SJSA1 (cell line): ENCODE data around the gene ANAPC10. TPM values are rescaled to one million over a fixed set of nuclear protein-coding genes. Genes with fewer than 3 reads are reported as not detected.
"Not testable (repeated sequence)": the region's sequence is repeated elsewhere in the genome, so short reads cannot be mapped to it uniquely, and the experiment has no call there.

ENCODE experiments used
- DNase-seq, 2 experiments: peaks; one replicate each; pipeline ENCODE4 v3.0.0-alpha.2; 2015 to 2020; ENCODE audit warnings: low spot score in 2 of 2, low read depth in 1 of 2
- H3K27ac ChIP-seq: fragments of 250-450 bp; sonication (Bioruptor Pico); 2 replicates; pipeline ENCODE4 v1.5.1; 2020; ENCODE audit warnings: mild to moderate bottlenecking, moderate library complexity
- H3K27me3 ChIP-seq: fragments of 250-450 bp; sonication (Bioruptor Pico); replicated peaks from 2 replicates; pipeline ENCODE4 v1.5.1; 2020; ENCODE audit warnings: mild to moderate bottlenecking, moderate library complexity
- H3K36me3 ChIP-seq: fragments of 250-450 bp; sonication (Bioruptor Pico); 2 replicates; pipeline ENCODE4 v1.5.1; 2020; ENCODE audit warnings: mild to moderate bottlenecking
- H3K4me1 ChIP-seq: fragments of 250-450 bp; sonication (Bioruptor Pico); replicated peaks from 2 replicates; pipeline ENCODE4 v1.6.1; 2021; ENCODE audit warnings: mild to moderate bottlenecking
- H3K4me3 ChIP-seq: fragments of 250-450 bp; sonication (Bioruptor Pico); 2 replicates; pipeline ENCODE4 v1.5.1; 2020; ENCODE audit warnings: mild to moderate bottlenecking
- H3K9me3 ChIP-seq: fragments of 250-450 bp; sonication (Bioruptor Pico); replicated peaks from 2 replicates; pipeline ENCODE4 v1.5.1; 2020; ENCODE audit warnings: mild to moderate bottlenecking
- total RNA-seq: library from RNA; depleted of rRNA; stranded (reverse); fragments of >200 nt; shearing (Covaris generic); gene quantifications from 2 replicates; pipeline ENCODE4 v1.2.3, GENCODE V29; 2014; rRNA removed

Gene ANAPC10
- 28.5 and 57.1 TPM in 2 replicates for total RNA-seq

- peaks cover 48% of the 10 kb centered on the region for H3K36me3 ChIP-seq
- H3K4me1 ChIP-seq: peaks cover 6% of the 10 kb centered on the region
- H3K9me3 ChIP-seq: no peaks in the 10 kb centered on the region
- H3K27ac ChIP-seq: peak within 1 kb of the TSS; percentile 93
- H3K4me3 ChIP-seq: peak within 1 kb of the TSS; percentile 75
- no peaks in the 10 kb centered on the region for H3K27me3 ChIP-seq
- DNase-seq: peak; percentile 94 to 98
These were observed at the start of gene ANAPC10, which contains the start of gene ABCE1 for GRCh38 chr4:145097821-145098674. ANAPC10 (minus strand) TSS chr4:145098196; CDS start chr4:145096099, 2,097 bp downstream. ABCE1 (plus strand) TSS chr4:145098311; CDS start chr4:145104413, 6,102 bp downstream.

- H3K27ac ChIP-seq, H3K4me3 ChIP-seq, DNase-seq, H3K27me3 ChIP-seq, H3K4me1 ChIP-seq, H3K9me3 ChIP-seq: not testable (repeated sequence)
- H3K36me3 ChIP-seq: peaks cover 46% of the 10 kb centered on the region
These were observed 38.2 kb upstream of the ANAPC10 start for GRCh38 chr4:145136219-145136618.

GRCh38 chr4:145132511-145133098 lies 34.6 kb upstream of the ANAPC10 start:
- H3K4me3 ChIP-seq: no peak overlapping the region
- no peaks in the 10 kb centered on the region; the same call in 1 of the 2 replicates for H3K4me1 ChIP-seq
- H3K36me3 ChIP-seq: peaks cover 38% of the 10 kb centered on the region
- H3K27me3 ChIP-seq: no peaks in the 10 kb centered on the region
- no peaks in the 10 kb centered on the region for H3K9me3 ChIP-seq
- no peak overlapping the region for H3K27ac ChIP-seq
- peak in 1 of 2 experiments; percentile 3 for DNase-seq

- Histone ChIP-seq H3K4me3 (no peak overlapping the region), H3K27ac (no peak overlapping the region)
These were observed 33.9 kb upstream of the ANAPC10 start for GRCh38 chr4:145131848-145132247.

GRCh38 chr4:145130788-145131399 lies 32.9 kb upstream of the ANAPC10 start:
- peaks cover 51% of the 10 kb centered on the region for H3K36me3 ChIP-seq
- H3K9me3 ChIP-seq: no peaks in the 10 kb centered on the region
- H3K27ac ChIP-seq: no peak overlapping the region; the same call in 1 of the 2 replicates
- DNase-seq: peak in 1 of 2 experiments; percentile 19
- no peaks in the 10 kb centered on the region; the same call in 1 of the 2 replicates for H3K4me1 ChIP-seq
- no peaks in the 10 kb centered on the region for H3K27me3 ChIP-seq
- no peak overlapping the region for H3K4me3 ChIP-seq

More at GRCh38 chr4:145131848-145132247, 33.9 kb upstream of the ANAPC10 start:
- Histone ChIP-seq H3K36me3 (peaks cover 42% of the 10 kb centered on the region), H3K27me3 (no peaks in the 10 kb centered on the region), H3K4me1 (no peaks in the 10 kb centered on the region; the same call in 1 of the 2 replicates), H3K9me3 (no peaks in the 10 kb centered on the region)
- no peak for DNase-seq

- Histone ChIP-seq H3K36me3 (peaks cover 58% of the 10 kb centered on the region), H3K27me3 (no peaks in the 10 kb centered on the region), H3K4me1 (no peaks in the 10 kb centered on the region; the same call in 1 of the 2 replicates), H3K27ac (no peak overlapping the region), H3K4me3 (no peak overlapping the region), H3K9me3 (no peaks in the 10 kb centered on the region)
- peak in 1 of 2 experiments; percentile 2 for DNase-seq
These were observed 32.1 kb upstream of the ANAPC10 start for GRCh38 chr4:145130130-145130529.

- H3K9me3 ChIP-seq: no peaks in the 10 kb centered on the region
- no peaks in the 10 kb centered on the region for H3K27me3 ChIP-seq
- DNase-seq: no peak
- peaks cover 91% of the 10 kb centered on the region for H3K36me3 ChIP-seq
- no peak overlapping the region for H3K4me3 ChIP-seq
- no peak overlapping the region for H3K27ac ChIP-seq
- no peaks in the 10 kb centered on the region for H3K4me1 ChIP-seq
These were observed 27.4 kb upstream of the ANAPC10 start for GRCh38 chr4:145125396-145125795.

GRCh38 chr4:145108128-145108527 lies 10.1 kb upstream of the ANAPC10 start:
- Histone ChIP-seq H3K36me3 (peaks cover 88% of the 10 kb centered on the region), H3K27ac (no peak overlapping the region), H3K4me3 (no peak overlapping the region), H3K27me3 (no peaks in the 10 kb centered on the region), H3K4me1 (no peaks in the 10 kb centered on the region), H3K9me3 (no peaks in the 10 kb centered on the region)
- DNase-seq: no peak

GRCh38 chr4:145107126-145107525 lies 9.1 kb upstream of the ANAPC10 start:
- DNase-seq: no peak
- H3K4me3 ChIP-seq: no peak overlapping the region
- no peaks in the 10 kb centered on the region for H3K27me3 ChIP-seq
- no peak overlapping the region for H3K27ac ChIP-seq
- peaks cover 80% of the 10 kb centered on the region for H3K36me3 ChIP-seq
- H3K9me3 ChIP-seq: no peaks in the 10 kb centered on the region
- H3K4me1 ChIP-seq: no peaks in the 10 kb centered on the region

- Histone ChIP-seq H3K27me3 (no peaks in the 10 kb centered on the region), H3K9me3 (no peaks in the 10 kb centered on the region), H3K27ac (no peak overlapping the region), H3K4me3 (no peak overlapping the region), H3K36me3 (peaks cover 59% of the 10 kb centered on the region), H3K4me1 (no peaks in the 10 kb centered on the region; the same call in 1 of the 2 replicates)
- DNase-seq: no peak
These were observed 5.5 kb upstream of the ANAPC10 start for GRCh38 chr4:145103496-145103895.

GRCh38 chr4:145102619-145103018 lies 4.6 kb upstream of the ANAPC10 start:
- peaks cover 53% of the 10 kb centered on the region for H3K36me3 ChIP-seq
- H3K9me3 ChIP-seq: no peaks in the 10 kb centered on the region
- H3K4me3 ChIP-seq: no peak overlapping the region
- no peak for DNase-seq
- H3K27me3 ChIP-seq: no peaks in the 10 kb centered on the region
- no peaks in the 10 kb centered on the region; the same call in 1 of the 2 replicates for H3K4me1 ChIP-seq
- H3K27ac ChIP-seq: no peak overlapping the region

- DNase-seq: no peak
- H3K36me3 ChIP-seq: peaks cover 38% of the 10 kb centered on the region
- no peak overlapping the region for H3K27ac ChIP-seq
- no peaks in the 10 kb centered on the region for H3K27me3 ChIP-seq
- no peak overlapping the region for H3K4me3 ChIP-seq
- H3K4me1 ChIP-seq: peaks cover 6% of the 10 kb centered on the region
- H3K9me3 ChIP-seq: no peaks in the 10 kb centered on the region
These were observed 3.1 kb upstream of the ANAPC10 start for GRCh38 chr4:145101091-145101490.

GRCh38 chr4:145099653-145100052 lies 1.7 kb upstream of the ANAPC10 start:
- H3K4me3 ChIP-seq: peak overlapping the region; percentile 75
- H3K36me3 ChIP-seq: peaks cover 37% of the 10 kb centered on the region
- peak in 1 of 2 experiments; percentile 11 for DNase-seq
- peaks cover 6% of the 10 kb centered on the region for H3K4me1 ChIP-seq
- H3K9me3 ChIP-seq: no peaks in the 10 kb centered on the region
- peak overlapping the region; percentile 93 for H3K27ac ChIP-seq
- no peaks in the 10 kb centered on the region for H3K27me3 ChIP-seq
